HG03378 (cell line): ENCODE data around the gene SYCN.
"Not testable (repeated sequence)": the region's sequence is repeated elsewhere in the genome, so short reads cannot be mapped to it uniquely, and the experiment has no call there.

ENCODE experiments used
- ATAC-seq: cut with Tn5 transposase; IDR thresholded peaks from one replicate; pipeline ENCODE4 v1.9.1; 2021; ENCODE audit warnings: mild to moderate bottlenecking, moderate library complexity; ENCODE audit not compliant: unreplicated experiment

Gene SYCN, protein sequence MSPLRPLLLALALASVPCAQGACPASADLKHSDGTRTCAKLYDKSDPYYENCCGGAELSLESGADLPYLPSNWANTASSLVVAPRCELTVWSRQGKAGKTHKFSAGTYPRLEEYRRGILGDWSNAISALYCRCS

DNA sequence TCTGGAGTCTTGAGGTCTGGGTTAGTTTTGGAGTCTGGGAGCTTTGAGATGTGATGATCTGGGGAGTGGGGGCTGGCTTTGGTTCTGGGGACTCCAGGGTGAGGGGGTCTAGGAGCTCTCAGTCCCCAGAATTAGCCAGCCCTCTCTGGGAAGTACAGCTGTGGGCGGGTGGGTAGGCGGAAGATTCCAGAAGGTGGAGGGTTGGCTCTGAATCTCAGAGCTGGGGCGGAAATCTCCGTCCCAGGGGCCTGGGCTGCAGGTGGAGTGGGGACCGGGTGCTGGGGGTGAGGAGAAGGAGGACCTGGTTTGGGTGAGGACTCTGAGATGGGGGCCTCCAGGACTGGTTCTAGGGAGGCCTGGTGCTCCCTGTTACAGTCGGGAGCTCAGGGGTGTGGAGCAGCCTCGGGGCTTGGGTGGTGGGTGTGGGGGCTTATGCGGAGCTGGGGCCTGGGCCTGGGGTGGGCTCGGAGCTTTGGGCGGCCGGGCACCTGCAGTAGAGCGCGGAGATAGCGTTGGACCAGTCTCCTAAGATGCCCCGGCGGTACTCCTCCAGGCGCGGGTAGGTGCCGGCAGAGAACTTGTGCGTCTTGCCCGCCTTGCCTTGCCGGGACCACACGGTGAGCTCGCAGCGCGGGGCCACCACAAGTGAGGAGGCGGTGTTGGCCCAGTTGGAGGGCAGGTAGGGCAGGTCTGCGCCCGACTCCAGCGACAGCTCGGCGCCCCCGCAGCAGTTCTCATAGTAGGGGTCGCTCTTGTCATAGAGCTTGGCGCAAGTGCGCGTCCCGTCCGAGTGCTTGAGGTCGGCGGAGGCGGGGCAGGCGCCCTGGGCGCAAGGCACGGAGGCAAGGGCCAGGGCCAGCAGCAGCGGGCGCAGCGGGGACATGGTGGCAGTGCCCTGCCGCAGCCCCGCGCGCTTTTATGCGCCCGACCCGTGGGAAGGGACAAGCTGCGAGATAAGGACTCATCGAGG is at the start of gene SYCN:
Gene SYCN (minus strand): TSS at position 892 of the 970 bp plus-strand sequence. CDS start 9 bp downstream, at position 883.
- no peak for ATAC-seq

DNA sequence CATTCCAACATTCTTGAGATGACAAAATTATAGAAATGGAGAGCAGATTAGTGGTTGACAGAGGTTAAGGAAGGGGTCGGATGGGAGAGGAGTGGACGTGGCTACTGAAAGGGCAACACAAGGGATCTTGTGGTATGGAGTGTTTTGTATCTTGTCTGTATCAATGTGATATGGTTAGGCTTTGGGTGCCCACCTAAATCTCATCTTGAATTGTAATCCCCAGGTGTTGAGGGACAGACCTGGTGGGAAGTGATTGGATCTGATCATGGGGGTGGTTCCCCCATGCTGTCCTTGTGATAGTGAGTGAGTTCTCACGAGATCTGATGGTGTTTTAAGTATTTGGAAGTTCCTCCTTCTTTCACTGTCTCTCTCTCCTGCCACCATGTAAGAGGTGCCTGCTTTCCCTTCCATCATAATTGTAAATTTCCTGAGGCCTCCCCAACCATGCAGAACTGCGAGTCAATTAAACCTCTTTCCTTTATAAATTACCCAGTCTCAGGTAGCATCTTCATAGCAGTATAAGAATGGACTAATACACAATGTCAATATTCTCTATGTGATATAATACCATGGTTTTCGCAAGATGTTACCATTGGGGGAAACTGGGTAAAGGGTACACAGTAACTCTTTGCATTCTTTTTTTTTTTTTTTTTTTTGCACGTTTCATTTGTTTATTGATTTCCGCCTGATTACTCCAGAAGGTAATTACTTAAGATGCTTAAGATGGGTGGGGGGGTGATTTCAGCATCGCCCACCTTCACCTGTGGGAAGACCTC is 49.5 kb upstream of the SYCN start:
- no peak for ATAC-seq

DNA sequence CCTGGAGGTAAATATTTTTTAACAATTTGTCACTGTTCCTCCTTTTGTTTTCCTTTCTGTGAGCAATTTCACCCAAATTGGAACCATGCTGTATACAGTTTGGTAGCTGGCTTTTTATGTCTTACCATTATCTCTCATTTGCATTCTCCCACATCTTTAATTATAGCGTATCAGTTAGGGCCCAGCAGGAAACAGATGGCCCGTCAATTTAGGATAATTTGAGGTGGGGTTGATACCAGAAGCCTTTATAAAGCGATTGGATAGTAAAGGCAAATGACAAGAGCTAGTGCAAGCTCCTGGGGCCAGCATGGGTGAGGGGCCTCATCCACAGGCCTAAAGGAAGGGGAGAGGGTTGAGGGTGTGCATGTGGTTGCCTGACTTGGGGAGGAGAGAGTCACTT is 48.4 kb upstream of the SYCN start:
- ATAC-seq = no peak

DNA sequence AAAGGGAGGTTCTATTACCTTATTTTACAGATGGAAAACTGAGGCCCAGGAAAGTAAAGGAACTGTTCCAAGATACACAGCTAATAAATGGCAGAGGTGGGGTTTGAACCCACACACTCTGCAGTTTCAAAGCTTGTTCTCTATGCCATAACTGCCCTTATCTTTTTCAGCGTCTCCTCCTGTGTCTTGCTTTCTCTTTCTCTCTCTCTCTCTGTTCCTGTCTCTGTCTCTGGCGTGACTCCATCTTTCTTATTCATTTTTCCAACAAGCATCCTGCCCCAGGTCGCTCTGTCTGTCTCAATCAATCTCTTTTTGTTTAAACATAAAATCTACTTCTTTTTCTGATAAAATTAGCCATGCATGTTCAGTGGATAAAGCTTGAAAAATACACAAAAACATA is 47.8 kb upstream of the SYCN start:
- ATAC-seq = no peak

DNA sequence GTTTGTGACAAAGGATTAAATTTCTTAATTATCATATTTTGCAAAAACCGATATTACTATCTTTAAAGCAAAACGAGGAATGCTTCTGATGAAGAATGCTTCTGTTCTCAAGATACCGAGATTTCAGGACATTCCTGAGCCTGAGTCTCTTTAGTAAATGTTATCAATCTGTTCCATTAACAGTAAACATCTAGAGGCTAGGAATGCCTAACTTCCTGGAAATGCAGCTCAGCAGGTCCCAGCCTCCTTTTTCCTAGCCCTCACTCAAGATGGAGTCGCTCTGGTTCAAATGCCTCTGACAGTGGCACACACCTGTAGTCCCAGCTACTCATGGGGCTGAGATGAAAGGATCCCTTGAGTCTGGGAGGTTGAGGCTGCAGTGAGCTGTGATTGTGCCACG is 47.0 kb upstream of the SYCN start:
- ATAC-seq = no peak

DNA sequence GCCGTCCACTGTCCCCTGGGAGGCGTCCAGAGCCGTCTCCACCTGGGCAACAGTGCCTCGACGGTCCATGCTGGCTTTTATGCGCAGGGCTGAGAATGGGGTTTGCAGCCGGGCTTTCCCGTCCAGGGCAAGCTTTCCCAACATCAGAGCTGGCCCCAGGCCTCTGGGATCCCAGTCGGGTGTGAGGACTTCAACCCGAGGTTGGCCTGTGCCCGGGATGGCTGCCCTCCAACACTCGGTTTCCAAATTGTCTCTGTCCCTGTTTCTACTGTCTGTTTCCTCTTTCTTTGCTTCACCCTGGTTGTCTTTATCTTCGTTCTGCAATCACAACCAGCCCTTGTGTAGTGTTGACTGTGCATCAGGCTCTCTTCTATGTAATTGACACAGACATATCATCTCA is 44.7 kb upstream of the SYCN start, which contains the start of gene IFNL4:
Gene IFNL4 (minus strand): TSS at position 51 of the 400 bp plus-strand sequence.
- ATAC-seq = no peak

DNA sequence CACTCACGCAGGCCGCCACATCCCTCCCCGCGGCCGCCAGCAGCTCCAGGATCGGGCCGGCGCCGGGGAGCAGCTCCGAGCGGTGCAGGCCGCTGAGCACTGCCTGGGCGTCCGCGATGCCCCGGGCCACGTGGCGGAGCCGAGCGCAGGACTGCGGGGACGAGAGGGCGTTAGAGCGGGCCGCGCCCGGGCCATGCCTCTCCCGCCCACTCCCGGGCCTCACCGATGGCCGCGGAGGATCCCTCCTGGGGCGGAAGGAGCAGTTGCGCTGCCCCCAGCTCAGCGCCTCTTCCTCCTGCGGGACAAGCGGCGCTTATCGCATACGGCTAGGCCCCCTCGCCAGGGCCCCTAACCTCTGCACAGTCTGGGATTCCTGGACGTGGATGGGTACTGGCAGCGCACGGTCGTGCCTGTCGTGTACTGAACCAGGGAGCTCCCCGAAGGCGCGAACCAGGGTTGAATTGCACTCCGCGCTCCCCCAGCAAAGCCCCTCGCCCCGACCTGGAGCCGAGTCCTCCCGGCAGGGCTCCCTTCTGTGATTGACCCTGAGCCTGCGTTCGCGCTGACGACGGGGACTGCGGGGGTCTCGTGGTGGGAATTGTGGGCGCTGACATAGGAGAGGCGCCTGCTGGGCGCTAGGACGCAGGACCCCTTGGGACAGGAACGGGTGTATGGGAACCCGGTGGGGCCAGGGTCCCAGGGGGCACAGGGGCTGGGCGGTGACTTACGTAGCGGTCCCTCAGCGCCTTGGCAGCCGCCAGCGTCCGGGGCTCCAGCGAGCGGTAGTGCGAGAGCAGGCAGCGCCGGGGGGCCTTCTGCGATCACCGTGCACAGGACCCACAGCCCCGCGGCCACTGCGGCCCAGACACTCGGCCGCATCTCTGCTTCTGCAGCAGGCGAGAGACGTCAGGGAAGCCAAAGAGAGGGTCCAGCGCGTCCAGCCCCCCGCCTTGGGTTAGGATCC is 43.9 kb upstream of the SYCN start:
- no peak for ATAC-seq

DNA sequence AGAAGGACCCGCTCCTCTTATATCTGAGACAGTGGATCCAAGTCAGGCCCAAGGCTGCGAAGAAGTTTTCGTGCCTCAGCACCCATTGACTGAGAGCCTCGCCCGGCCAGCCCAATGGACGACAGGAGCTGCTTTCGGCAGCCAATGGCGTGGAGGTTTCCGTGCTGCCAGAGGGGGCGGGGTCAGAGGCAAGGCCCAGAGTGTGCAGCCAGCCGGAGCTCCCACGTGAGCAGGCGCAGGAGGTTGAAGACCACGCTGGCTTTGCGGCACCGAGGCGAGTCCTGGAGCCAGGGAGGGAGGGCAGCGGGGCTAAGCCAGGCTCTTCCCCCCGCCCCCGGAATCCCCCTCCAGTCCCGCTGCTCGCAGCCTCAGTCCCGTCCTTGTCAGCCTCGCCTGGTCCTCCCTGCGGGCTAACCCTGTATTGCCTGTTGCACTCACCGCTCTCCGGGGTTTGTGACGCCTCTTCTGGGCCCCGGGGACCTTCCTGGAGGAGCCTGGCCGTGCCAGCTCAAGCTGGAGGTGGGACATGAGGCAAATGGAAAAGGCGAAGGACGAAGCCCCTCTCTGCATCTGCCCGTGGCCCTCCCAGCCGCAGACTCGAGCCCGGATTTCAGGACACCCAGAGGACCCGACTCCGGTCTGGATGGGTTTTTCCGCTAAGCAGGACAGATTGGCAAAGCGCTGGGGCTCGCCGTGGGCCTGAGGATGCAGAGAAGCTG is 43.0 kb upstream of the SYCN start:
- no peak for ATAC-seq

DNA sequence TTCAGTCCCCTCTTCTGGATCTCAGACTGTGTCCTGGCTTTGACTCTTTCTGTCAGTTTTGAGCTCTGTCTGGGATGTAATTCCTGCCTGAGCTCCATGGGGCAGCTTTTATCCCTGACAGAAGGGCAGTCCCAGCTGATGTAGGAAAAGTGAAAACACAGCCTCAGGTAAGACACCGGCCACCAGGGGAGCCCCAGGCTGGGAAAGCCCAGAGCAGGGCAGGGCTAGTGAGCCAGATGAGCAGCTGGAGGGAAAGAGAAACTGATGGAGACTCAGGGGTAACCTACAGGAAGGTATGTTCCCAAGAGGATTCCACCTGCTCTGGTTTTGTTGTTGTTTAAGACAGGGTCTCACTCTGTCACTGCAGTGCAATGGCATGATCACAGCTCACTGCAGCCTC is 41.1 kb upstream of the SYCN start:
- ATAC-seq = not testable (repeated sequence)

DNA sequence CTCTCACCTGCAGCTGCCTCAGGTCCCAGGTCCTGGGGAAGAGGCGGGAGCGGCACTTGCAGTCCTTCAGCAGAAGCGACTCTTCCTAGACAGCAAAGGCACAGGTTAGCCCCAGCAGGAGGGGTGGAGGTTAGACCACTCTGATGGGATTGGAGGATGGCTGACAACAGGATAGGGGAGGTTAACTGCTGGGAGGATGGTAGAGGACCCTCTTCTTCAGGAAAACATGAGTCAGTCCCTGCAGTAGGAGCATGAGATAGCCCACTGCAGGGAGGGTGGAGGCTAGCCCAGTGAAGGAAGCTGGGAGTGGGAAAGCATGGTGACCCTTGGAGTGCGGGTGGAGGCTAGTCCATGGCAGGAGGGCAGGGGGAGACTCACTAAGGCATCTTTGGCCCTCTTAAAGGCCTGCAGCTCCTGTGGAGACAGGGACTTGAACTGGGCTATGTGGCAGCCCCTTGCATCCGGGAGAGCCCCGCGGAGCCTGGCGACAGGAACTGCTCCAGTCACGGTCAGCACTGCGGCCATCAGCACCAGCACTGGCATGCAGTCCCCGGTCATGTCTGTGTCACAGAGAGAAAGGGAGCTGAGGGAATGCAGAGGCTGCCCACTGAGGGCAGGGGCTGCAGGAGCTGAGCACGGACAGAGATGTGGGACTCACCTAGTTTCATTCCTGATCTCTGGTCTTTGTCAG is 40.5 kb upstream of the SYCN start, which contains the start of gene IFNL3:
Gene IFNL3 (minus strand): TSS at position 597 of the 691 bp plus-strand sequence. CDS start 39 bp downstream, at position 558.
- not testable (repeated sequence) for ATAC-seq

DNA sequence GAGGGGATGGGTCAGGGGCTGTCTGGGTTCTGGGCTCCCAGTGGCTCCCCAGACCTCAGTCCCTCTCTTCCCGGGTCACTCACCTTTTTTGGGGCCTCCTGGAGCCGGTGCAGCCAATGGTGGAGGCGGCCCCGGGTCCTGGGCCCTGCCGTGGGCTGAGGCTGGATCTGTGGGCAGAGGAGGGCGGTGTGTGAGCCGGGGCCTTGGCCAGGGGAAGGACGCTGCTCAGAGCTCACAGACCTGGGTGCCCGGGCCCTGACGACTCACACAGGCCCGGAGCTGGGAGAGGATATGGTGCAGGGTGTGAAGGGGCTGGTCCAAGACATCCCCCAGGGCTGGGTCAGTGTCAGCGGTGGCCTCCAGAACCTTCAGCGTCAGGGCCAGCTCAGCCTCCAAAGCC is 39.7 kb upstream of the SYCN start:
- not testable (repeated sequence) for ATAC-seq

DNA sequence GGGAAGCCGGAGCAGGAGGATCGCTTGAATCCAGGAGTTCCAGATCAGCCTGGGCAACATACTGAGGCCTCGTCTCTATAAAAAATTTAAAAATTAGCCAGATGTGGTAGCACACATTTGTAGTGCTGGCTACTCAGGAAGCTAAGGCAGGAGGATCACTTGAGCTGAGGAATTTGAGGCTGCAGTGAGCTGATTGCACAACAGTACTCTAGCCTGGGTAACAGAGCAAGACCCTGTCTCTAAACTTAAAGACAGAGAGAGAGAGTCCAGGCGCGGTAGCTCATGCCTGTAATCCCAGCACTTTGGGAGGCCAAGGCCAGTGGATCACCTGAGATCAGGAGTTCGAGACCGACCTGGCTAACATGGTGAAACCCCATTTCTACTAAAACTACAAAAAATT is 36.4 kb upstream of the SYCN start:
- ATAC-seq = no peak

DNA sequence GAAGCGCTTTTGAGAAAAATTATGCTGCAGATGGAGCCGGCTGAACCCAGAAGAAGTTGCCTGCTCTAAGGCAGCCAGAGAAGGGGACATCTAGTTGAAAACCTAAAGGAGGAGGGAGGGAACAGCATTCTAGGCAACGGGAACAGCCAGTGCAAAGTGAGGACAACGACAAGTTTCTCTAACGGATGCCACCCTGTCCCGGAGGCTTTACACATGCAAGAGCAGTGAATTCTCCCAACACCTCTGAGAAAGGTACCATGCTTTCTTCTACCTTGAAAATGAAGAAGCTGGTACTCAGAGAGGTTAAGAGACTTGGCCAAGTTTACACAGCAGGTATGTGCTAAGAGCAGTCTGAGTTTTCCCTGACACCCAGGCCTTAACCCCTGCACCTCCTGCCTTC is 34.9 kb upstream of the SYCN start:
- ATAC-seq = no peak

DNA sequence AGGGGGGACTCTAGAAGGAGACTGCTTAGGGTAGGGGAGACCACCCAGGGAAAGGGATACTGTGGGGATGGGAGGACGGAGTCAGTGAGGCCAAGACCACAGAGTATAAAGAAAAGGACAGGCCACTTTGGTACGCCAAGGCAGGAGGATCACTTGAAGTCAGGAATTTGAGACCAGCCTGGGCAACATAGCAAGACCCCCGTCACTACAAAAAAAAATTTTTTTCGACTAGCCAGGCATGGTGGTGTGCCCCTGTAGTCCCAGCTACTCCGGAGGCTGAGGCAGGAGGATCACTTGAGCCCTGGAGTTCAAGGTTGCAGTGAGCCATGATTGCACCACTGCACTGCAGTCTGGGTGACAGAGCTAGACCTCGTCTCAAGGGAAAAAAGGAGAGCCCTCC is 34.1 kb upstream of the SYCN start:
- no peak for ATAC-seq

DNA sequence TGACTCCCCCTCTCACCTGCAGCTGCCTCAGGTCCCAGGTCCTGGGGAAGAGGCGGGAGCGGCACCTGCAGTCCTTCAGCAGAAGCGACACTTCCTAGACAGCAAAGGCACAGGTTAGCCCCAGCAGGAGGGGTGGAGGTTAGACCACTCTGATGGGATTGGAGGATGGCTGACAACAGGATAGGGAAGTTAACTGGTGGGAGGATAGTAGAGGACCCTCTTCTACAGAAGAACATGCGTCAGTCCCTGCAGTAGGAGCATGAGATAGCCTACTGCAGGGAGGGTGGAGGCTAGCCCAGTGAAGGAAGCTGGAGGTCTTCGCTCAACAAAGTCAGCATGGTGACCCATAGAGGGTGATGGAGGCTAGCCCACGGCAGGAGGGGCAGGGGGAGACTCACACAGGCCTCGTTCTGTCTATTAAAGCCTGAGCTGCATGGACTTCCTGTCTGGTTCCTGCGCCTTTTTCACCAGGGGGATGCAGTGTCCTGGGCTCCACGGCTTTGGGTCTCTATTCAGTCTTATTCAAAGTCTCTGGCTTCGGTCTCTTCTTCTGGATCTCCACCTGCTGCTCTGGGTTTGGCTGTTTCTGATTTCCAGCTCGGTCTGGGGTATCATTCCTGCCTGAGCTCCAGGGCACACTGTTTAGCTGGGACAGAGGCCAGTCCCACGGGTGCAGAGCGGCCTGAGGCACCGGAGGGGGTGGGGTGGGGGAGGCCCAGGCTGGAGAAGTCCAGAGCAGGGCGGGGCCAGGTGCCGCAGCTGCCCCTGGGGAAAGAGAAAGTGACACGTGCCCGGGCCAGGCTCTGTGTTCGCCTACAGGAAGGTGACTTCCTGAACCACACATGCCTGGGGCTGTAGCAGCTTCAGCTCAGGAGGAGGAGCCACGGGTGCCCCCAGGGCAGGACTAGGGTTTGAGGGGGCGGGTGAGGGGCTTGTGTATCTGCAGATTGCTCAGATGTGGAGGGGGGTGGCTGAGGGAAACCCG is 33.4 kb upstream of the SYCN start:
- no peak for ATAC-seq

DNA sequence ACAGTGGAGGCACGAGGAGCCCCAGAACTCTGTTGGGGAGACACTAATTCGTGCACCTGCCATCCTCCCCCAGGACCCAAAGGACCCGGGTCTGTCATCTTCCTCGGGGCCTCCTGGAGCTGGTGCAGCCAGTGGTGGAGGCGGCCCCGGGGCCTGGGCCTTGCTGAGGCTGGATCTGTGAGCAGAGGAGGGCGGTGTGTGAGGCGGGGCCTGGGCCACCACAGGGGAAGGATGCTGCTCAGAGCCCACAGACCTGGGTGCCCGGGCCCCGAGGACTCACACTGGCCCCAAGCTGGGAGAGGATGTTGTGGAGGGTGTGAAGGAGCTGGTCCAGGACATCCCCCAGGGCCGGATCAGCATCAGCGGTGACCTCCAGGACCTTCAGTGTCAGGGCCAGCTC is 32.5 kb upstream of the SYCN start:
- ATAC-seq = no peak

DNA sequence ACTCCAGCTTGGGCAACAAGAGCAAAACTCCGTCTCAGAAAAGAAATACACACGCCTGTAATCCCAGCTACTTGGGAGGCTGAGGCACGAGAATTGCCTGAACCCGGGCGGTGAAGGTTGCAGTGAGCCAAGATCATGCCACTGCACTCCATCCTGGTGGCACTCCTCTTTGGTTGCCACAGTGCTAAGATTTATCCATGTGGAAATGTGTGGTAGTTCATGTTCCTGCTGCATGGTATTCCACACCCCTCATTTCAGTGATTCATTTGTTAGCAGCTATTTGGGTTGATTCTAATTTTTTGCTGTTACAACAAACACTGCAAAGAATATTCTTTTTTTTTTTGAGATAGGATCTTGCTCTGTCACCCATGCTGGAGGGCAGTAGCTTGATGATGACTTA is 28.6 kb upstream of the SYCN start:
- no peak for ATAC-seq
